ACC112 (cell line): ENCODE measurements around the gene NLRC4.
"Not testable (repeated sequence)": the region's sequence is repeated elsewhere in the genome, so short reads cannot be mapped to it uniquely, and the experiment has no call there.

Experiments
- H2AFZ ChIP-seq: fragments of 200-600 bp; sonication (generic); one replicate; pipeline ENCODE4 v1.6.0; 2017; ENCODE audit warnings: antibody characterized with exemption, low read length; ENCODE audit not compliant: unreplicated experiment
- H3K27ac ChIP-seq: fragments of 200-600 bp; sonication (generic); 2 replicates; pipeline ENCODE4 v1.5.1; 2014; ENCODE audit warnings: low read depth, mild to moderate bottlenecking, antibody characterized with exemption, low read length, moderate library complexity
- H3K27me3 ChIP-seq: fragments of 200-600 bp; sonication (generic); 2 replicates; pipeline ENCODE4 v1.6.1; 2014; ENCODE audit warnings: mild to moderate bottlenecking, antibody characterized with exemption, low read length, moderate library complexity, mixed read lengths; ENCODE audit not compliant: insufficient read depth
- H3K36me3 ChIP-seq: fragments of 200-600 bp; sonication (generic); 2 replicates; pipeline ENCODE4 v1.6.1; 2016; ENCODE audit warnings: mild to moderate bottlenecking, antibody characterized with exemption, low read length, moderate library complexity, mixed read lengths; ENCODE audit not compliant: insufficient read depth
- H3K4me1 ChIP-seq: fragments of 200-600 bp; sonication (generic); one replicate; pipeline ENCODE4 v1.6.1; 2016; ENCODE audit warnings: low read length, mixed read lengths; ENCODE audit not compliant: insufficient read depth, unreplicated experiment, control insufficient read depth
- H3K4me3 ChIP-seq: fragments of 200-600 bp; sonication (generic); 2 replicates; pipeline ENCODE4 v1.5.1; 2014; ENCODE audit warnings: mild to moderate bottlenecking, low read depth, low read length
- H3K79me2 ChIP-seq: fragments of 200-600 bp; sonication (generic); one replicate; pipeline ENCODE4 v1.6.0; 2016; ENCODE audit warnings: low read length; ENCODE audit not compliant: control insufficient read depth, unreplicated experiment, insufficient read depth

Gene NLRC4

DNA sequence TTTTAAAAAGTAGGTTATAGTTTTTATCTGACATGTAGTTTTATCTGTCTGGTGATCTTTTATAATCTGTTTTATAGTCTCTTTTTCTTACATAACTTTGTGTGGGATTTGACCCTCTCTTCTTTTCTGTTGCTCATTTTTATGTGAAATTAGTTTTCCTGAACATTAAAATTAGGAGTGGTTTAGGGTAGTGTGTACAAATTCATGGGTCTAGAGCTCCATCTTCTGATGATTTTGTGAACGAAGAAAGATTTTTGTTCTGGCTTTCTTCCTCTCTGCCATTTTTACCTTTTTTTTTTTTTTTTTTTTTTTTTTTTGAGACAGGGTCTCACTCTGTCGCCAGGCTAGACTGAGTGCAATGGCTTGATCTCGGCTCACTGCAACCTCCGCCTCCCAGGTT lies 52.4 kb downstream of the NLRC4 start:
- Histone ChIP-seq H3K79me2 (no peaks in the 10 kb centered on the region), H3K27ac (no peak overlapping the region), H3K4me3 (no peak overlapping the region), H3K27me3 (no peaks in the 10 kb centered on the region), H2AFZ (no peak overlapping the region), H3K36me3 (peaks cover 9% of the 10 kb centered on the region), H3K4me1 (no peaks in the 10 kb centered on the region)

DNA sequence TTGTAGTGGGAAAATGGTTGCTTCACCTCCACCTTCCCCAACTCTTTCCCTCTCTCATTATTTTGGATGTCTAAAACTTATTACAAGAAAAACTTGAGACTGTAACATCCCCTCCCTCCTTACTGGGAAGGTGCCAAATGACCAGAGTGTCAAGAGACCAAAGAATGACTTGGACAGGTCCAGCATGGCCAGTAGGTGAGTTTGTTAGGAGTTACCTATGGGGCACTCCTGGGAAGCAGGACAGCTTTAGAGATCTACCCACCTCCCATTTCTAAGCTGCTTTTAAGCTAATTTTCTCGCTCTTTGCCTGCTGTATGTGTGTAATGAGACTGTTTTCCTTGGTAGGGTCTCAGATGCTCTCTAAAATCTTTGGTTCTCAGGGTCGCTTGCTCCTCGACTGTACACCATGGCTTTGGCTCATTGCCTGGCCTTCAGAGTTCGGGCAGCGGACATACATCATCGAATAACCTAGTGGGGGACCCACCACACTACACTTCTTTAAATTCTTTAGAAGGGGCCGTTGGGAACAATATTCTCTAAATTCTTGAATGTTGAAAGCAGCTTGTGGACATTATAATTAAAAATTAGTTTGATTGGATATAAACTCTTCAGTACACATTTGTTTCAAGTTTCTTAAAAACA lies 53.8 kb downstream of the NLRC4 start:
- H3K4me1 ChIP-seq, result no peaks in the 10 kb centered on the region
- H3K4me3 ChIP-seq, result no peak overlapping the region
- H3K27ac ChIP-seq, result no peak overlapping the region
- no peak overlapping the region for H2AFZ ChIP-seq
- H3K27me3 ChIP-seq, result no peaks in the 10 kb centered on the region
- no peaks in the 10 kb centered on the region for H3K79me2 ChIP-seq
- H3K36me3 ChIP-seq, result peaks cover 9% of the 10 kb centered on the region

DNA sequence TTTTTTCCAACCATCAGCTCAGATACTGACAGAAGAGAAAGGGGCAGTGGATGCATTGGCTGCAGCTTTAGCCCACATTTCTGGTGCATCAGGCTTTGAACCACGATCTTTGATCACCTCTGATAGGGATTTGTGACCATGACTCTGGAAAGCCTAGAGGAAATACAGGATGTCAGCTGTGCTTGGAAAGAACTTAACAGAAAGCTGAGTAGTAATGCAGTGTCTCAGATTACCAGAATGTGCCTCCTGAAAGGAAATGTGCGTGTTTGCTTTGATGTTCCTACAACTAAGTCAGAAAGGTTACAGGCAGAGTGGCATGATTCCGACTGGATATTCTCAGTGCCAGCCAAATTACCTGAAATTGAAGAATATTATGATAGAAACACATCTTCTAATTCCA lies 61.3 kb downstream of the NLRC4 start:
- not testable (repeated sequence) for H3K27ac ChIP-seq, H3K4me1 ChIP-seq, H3K79me2 ChIP-seq, H2AFZ ChIP-seq, H3K27me3 ChIP-seq, H3K4me3 ChIP-seq, H3K36me3 ChIP-seq

GRCh38 chr2:32200814-32201213 lies 63.9 kb downstream of the NLRC4 start:
- Histone ChIP-seq H3K4me3 (no peak overlapping the region), H3K27ac (no peak overlapping the region), H3K36me3 (peaks cover 12% of the 10 kb centered on the region; the same call in 1 of the 2 replicates), H3K27me3 (no peaks in the 10 kb centered on the region), H3K79me2 (no peaks in the 10 kb centered on the region), H2AFZ (no peak overlapping the region), H3K4me1 (no peaks in the 10 kb centered on the region)

DNA sequence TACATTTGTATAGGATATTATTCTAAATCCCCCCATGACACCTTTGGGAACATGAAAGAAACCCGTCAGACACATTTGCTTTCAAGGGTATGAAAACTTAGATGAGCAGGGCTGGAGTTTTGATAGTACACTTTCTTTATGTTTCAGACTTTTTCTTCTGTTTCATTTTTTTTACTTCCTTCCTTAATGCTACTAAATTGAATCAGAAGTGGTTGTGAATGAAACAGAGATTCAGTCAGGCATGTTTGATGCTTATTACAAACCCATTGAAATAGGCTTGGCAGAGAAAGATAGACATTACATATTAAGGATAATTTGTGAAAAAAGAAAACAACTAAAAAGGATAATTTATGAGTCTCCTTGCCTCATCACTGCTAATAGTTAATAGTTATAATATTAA lies 72.3 kb downstream of the NLRC4 start:
- H3K27me3 ChIP-seq, result no peaks in the 10 kb centered on the region
- H3K4me1 ChIP-seq, result no peaks in the 10 kb centered on the region
- no peaks in the 10 kb centered on the region for H3K79me2 ChIP-seq
- H3K36me3 ChIP-seq, result peaks cover 9% of the 10 kb centered on the region; the same call in 1 of the 2 replicates
- no peak overlapping the region for H2AFZ ChIP-seq
- no peak overlapping the region for H3K4me3 ChIP-seq
- H3K27ac ChIP-seq, result no peak overlapping the region

- Histone ChIP-seq H3K36me3 (peaks cover 13% of the 10 kb centered on the region; the same call in 1 of the 2 replicates), H2AFZ (no peak overlapping the region)
Measured at GRCh38 chr2:32189011-32189410, 75.7 kb downstream of the NLRC4 start.

DNA sequence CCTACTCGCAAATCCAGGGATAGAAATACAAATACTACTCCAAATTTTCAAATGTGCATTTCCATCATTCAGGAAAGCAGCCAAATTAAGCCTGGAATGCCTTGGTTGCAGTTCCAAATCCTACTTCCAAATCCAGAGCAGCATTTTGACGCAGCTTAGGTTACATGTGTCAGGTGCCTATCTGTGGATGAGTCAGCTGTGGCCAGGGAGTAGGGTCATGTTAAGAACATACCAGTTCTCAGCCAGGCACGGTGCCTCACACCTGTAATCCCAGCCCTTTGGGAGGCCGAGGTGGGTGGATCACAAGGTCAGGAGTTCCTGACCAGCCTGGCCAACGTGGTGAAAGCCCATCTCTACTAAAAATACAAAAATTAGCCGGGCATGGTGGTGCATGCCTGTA lies 82.0 kb downstream of the NLRC4 start:
- H3K36me3 ChIP-seq, result peaks cover 18% of the 10 kb centered on the region

More at GRCh38 chr2:32189011-32189410, 75.7 kb downstream of the NLRC4 start:
- Histone ChIP-seq H3K27ac (no peak overlapping the region), H3K4me1 (no peaks in the 10 kb centered on the region), H3K27me3 (no peaks in the 10 kb centered on the region), H3K4me3 (no peak overlapping the region), H3K79me2 (no peaks in the 10 kb centered on the region)

More for the DNA sequence above, 82.0 kb downstream of the NLRC4 start:
- Histone ChIP-seq H3K27me3 (no peaks in the 10 kb centered on the region), H3K27ac (no peak overlapping the region), H3K4me3 (no peak overlapping the region), H2AFZ (no peak overlapping the region), H3K79me2 (no peaks in the 10 kb centered on the region), H3K4me1 (no peaks in the 10 kb centered on the region)
